ENCODE results near the gene GCG.

GCG gene

DNA sequence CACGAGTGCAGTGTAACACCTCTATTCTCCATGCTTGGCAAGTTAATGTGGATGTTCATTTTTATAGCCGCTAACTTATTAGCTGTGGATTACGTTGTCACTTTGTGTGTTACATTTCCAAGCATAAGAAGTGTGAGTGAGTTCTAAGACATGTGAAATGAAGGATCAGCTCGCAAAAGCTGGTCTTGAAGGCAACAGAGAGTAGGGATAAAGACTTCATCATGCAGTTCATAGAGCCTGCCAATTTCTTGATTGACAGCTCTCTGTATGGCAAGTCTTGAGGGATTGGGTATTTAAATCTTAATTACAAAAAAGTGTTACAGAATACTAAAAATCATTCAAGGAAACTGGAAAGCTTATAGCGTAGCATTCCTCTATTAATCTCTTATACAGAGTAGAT, 52.2 kb downstream of the GCG start:
- DNase-seq (ENCODE audit: low read depth) = no peak
